Measurements from ENCODE around the gene MASTL. TPM values are rescaled to one million over a fixed set of nuclear protein-coding genes. Genes with fewer than 3 reads are reported as not detected.
"Not testable (repeated sequence)": the region's sequence is repeated elsewhere in the genome, so short reads cannot be mapped to it uniquely, and the experiment has no call there.

Gene MASTL
- total RNA-seq, 3 donors from 2014 or later, result 5.9 to 10.3 (median 5.9) TPM

- DNase-seq, result no peak
- ATAC-seq, result no peak
- Histone ChIP-seq H3K4me3 (no peak overlapping the region), H3K9me3 (no peaks in the 10 kb centered on the region), H3K4me1 (ENCODE audit: low read depth) (no peaks in the 10 kb centered on the region), H3K36me3 (ENCODE audit: low read depth) (peaks cover 7% of the 10 kb centered on the region)
- intact Hi-C loops (cut with DNase I, micrococcal nuclease), result no loop called here
- no peak for TF ChIP-seq CTCF (IDR thresholded peaks at IDR 0.05)
These were observed 9.2 kb upstream of the MASTL start for GRCh38 chr10:27145937-27146336.

GRCh38 chr10:27147701-27148100 is 7.5 kb upstream of the MASTL start:
- no peak for TF ChIP-seq CTCF (IDR thresholded peaks at IDR 0.05)
- intact Hi-C loops (cut with DNase I, micrococcal nuclease), result no loop called here
- DNase-seq (no peak), ATAC-seq (no peak)
- Histone ChIP-seq H3K4me1 (ENCODE audit: low read depth) (peaks cover 6% of the 10 kb centered on the region), H3K9me3 (no peaks in the 10 kb centered on the region), H3K36me3 (ENCODE audit: low read depth) (peaks cover 7% of the 10 kb centered on the region), H3K4me3 (no peak overlapping the region)

- DNase-seq (no peak), ATAC-seq (no peak)
- intact Hi-C loops (cut with DNase I, micrococcal nuclease), result no loop called here
- Histone ChIP-seq H3K4me1 (ENCODE audit: low read depth) (peaks cover 10% of the 10 kb centered on the region), H3K4me3 (no peak overlapping the region), H3K36me3 (ENCODE audit: low read depth) (peaks cover 6% of the 10 kb centered on the region), H3K9me3 (no peaks in the 10 kb centered on the region)
- no peak for TF ChIP-seq CTCF (IDR thresholded peaks at IDR 0.05)
These were observed 4.9 kb upstream of the MASTL start for GRCh38 chr10:27150261-27150660.

DNA sequence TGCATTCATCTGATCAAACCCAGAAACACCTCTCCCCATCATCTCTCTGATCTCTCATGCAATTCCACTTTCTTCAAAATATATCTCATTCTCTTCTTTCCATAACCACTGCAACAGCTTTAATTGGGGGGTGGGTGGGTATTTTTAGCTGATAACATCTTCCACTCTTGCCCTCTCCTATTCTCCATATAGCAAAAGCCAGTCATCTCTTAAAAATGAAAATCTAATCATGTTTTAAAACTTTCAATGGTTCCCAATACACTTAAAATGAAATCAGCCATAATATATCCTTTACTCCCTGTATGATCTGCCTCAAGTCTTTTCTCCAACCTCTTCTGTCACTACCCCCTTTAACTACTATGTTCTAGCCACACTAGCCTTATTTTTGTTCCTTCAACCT is 2.5 kb upstream of the MASTL start:
- TF ChIP-seq CTCF (IDR thresholded peaks at IDR 0.05), result no peak
- peaks cover 19% of the 10 kb centered on the region for H3K4me1 ChIP-seq (ENCODE audit: low read depth)
- no peaks in the 10 kb centered on the region for H3K9me3 ChIP-seq
- no peak overlapping the region for H3K4me3 ChIP-seq
- DNase-seq (no peak), ATAC-seq (no peak)
- intact Hi-C loops (cut with DNase I, micrococcal nuclease), result no loop called here
- H3K36me3 ChIP-seq (ENCODE audit: low read depth), result no peaks in the 10 kb centered on the region

GRCh38 chr10:27153329-27153728 is 1.8 kb upstream of the MASTL start:
- TF ChIP-seq CTCF (IDR thresholded peaks at IDR 0.05), result no peak
- peaks cover 19% of the 10 kb centered on the region for H3K4me1 ChIP-seq (ENCODE audit: low read depth)
- no peaks in the 10 kb centered on the region for H3K9me3 ChIP-seq
- H3K36me3 ChIP-seq (ENCODE audit: low read depth), result no peaks in the 10 kb centered on the region
- intact Hi-C loops (cut with DNase I, micrococcal nuclease), result no loop called here
- ATAC-seq (no peak), DNase-seq (no peak)
- peak overlapping the region; percentile 68 for H3K4me3 ChIP-seq

DNA sequence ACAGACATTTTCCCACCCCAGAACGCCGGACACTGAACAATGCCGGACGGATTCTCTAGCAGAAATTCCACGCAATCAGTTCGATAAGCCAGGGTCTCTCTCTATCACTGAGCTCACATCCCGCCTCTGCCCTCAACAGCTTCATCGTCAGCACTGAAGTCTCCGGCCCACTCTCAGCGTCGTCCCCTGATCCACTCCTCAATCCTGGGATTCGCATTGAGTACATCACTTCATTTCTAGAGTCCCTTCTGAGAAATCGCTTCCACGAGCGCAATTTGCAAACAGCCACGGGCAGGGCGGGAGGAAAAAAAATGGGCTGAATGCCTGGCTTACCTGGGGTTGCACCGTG is 1.3 kb upstream of the MASTL start:
- H3K9me3 ChIP-seq, result no peaks in the 10 kb centered on the region
- peak; percentile 12 for ATAC-seq
- no peak for DNase-seq
- peaks cover 19% of the 10 kb centered on the region for H3K4me1 ChIP-seq (ENCODE audit: low read depth)
- TF ChIP-seq CTCF (IDR thresholded peaks at IDR 0.05), result no peak
- intact Hi-C loops (cut with DNase I, micrococcal nuclease), result no loop called here
- H3K36me3 ChIP-seq (ENCODE audit: low read depth), result no peaks in the 10 kb centered on the region
- H3K4me3 ChIP-seq, result peak overlapping the region; percentile 68

DNA sequence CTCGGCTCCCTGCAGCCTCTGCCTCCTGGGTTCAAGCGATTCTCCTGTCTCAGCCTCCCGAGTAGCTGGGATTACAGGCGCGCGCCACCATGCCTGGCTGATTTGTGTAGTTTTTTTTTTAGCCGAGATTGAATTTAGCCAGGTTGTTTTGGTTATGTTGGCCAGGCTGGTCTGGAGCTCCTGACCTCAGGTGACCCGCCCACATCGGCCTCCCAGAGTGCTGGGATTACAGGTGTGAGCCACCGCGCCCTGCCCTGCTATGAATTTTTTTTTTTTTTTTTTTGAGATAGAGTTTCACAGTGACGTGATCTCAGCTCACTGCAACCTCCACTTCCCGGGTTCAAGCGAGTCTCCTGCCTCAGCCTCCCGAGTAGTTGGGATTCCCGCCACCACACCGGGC is 1.4 kb downstream of the MASTL start:
- DNase-seq, result peak; percentile 23 to 67 (median 46)
- H3K36me3 ChIP-seq (ENCODE audit: low read depth); ATAC-seq; intact Hi-C loops (cut with DNase I, micrococcal nuclease); H3K4me3 ChIP-seq; H3K9me3 ChIP-seq: not testable (repeated sequence)
- peaks cover 19% of the 10 kb centered on the region for H3K4me1 ChIP-seq (ENCODE audit: low read depth)

All from mucosa of descending colon (tissue), 3 donors.